Naive thymus-derived CD8-positive, alpha-beta T cell (primary cell): ENCODE measurements around the gene GBP7. TPM values are rescaled to one million over a fixed set of nuclear protein-coding genes. Genes with fewer than 3 reads are reported as not detected.

Source experiments
- ATAC-seq, 2 donors: fragments of 150-1000 bp; cut with Tn5 transposase in 1 of 2; sonication (Bioruptor Pico), chemical (Tn5 transposase) in 1 of 2; 1 replicate in 1 of 2; 2 replicates in 1 of 2; pipeline ENCODE4 v1.10.0; 2021; ENCODE audit warnings: mild to moderate bottlenecking in 2 of 2, moderate library complexity in 2 of 2
- POLR2A ChIA-PET: fragments of 350-600 bp; sonication (Branson Sonifier 250); formaldehyde crosslinking; loops from one replicate; lab custom pipeline; 2021; ENCODE audit warnings: antibody characterized with exemption; lab: Charles Lee
- DNase-seq, 10 donors: peaks; one replicate each; pipeline versions ENCODE4 v3.0.0 to v3.0.0-alpha.2; 2020 to 2022
- H3K27ac Mint-ChIP-seq, 10 donors: one replicate each; pipeline ENCODE4 v1.8.0; 2020 to 2022; ENCODE audit warnings: mild to moderate bottlenecking in 10 of 10, mixed read lengths in 10 of 10, moderate library complexity in 4 of 10, inconsistent platforms in 1 of 10
- H3K27me3 Mint-ChIP-seq, 5 donors: one replicate each; pipeline ENCODE4 v1.8.0; 2021 to 2022; ENCODE audit warnings: mixed read lengths in 5 of 5
- H3K36me3 Mint-ChIP-seq, 3 donors: one replicate each; pipeline ENCODE4 v1.8.0; 2020 to 2022; ENCODE audit warnings: mixed read lengths in 3 of 3, mild to moderate bottlenecking in 2 of 3, inconsistent platforms in 1 of 3
- H3K4me1 Mint-ChIP-seq, 4 donors: one replicate each; pipeline ENCODE4 v1.8.0; 2021 to 2022; ENCODE audit warnings: mixed read lengths in 4 of 4
- H3K4me3 Mint-ChIP-seq, 10 donors: one replicate each; pipeline ENCODE4 v1.8.0; 2020 to 2022; ENCODE audit warnings: mild to moderate bottlenecking in 10 of 10, mixed read lengths in 10 of 10, moderate library complexity in 6 of 10, inconsistent platforms in 1 of 10
- H3K9me3 Mint-ChIP-seq, 9 donors: one replicate each; pipeline ENCODE4 v1.8.0; 2020 to 2022; ENCODE audit warnings: mixed read lengths in 9 of 9, mild to moderate bottlenecking in 3 of 9, inconsistent platforms in 1 of 9, moderate library complexity in 1 of 9
- polyA plus RNA-seq, 3 donors: library from polyadenylated mRNA; unstranded; fragments of 300-500 nt; fragmentation: Illumina TruSeq; gene quantifications; one replicate each; pipeline ENCODE4 v1.2.3, GENCODE V29; 2021
- total RNA-seq, 8 experiments: library from RNA in 2 of 8; stranded (reverse) in 2 of 8; gene quantifications; one replicate each; pipeline ENCODE4 v1.2.3 and lab custom pipeline; 2021 to 2026

Gene GBP7
- total and polyA plus RNA-seq, 5 experiments from 2014 or later, result 0.14 TPM; not detected in 4

DNA sequence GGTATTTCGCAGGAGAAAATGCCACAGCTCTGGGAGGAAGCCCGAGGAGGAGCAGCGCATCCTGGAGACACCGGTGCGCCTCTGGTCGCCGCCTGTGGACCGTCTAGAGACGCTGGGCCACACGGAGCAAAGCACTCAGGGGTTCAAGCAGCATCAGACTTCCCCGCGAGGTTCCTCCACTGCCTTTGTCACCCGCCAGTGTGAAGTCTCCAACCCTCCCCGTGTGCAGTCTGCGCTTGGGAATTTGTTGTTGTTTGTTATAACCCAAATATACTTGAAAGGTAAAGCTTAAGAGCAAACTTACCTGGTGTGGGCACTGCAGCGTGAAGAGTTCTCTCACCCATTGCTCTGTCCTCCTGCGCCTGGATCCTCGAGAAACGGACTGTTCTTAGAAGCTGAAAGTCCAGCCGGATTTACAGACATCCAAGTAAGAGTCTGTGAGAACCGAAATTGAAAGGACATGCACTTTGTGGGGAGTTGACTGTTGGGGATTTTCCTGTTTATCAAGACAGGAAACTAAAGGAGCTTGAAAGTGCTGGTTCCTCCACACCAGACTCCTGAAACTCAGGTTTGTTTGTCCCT, 22.8 kb upstream of the GBP7 start, which contains the start of gene GBP4:
Gene GBP4, minus strand, starts transcription at position 452 of the 582 bp plus-strand sequence. Its CDS starts 108 bp downstream, at position 344.
- peak; percentile 71 to 76 for ATAC-seq
- Mint-ChIP-seq H3K4me3 (peak within 1 kb of the TSS; percentile 90 to 99 (median 96)), H3K27ac (peak within 1 kb of the TSS; percentile 93 to 100 (median 97)), H3K9me3 (peaks cover 0 to 4% (median 2%) of the 10 kb centered on the region in 9 donors), H3K27me3 (no peaks in the 10 kb centered on the region), H3K36me3 (peaks cover 18 to 46% (median 32%) of the 10 kb centered on the region in 3 donors), H3K4me1 (peaks cover 20 to 81% (median 69%) of the 10 kb centered on the region in 4 donors)
- peak; percentile 5 to 65 (median 32) for DNase-seq
- POLR2A ChIA-PET, result interaction anchor here (1.0 to 3.0 kb wide), 6 partner anchors 61 to 113 kb away, joined by 3 to 12 read pairs (median 3); partner anchors contain the start of genes GBP2 and GBP5

DNA sequence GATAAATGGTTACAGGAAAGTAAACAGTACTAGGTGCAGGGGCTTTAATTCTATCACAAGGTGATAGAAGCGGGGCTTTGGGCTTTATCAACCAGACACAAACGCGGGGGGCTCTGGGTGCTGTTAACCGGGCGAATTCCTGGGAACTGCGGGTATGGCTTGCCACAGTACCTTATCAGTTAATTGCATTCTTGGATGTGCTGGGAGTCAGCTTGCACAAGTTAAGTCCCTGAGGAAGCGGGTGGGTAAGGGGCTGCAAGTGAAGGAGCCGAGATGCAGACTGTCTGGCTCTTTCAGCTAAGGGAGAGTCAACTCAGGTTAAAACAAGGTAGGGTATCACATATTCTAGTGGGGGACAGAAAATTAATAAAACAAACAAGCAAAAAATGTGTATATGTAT, 22.3 kb upstream of the GBP7 start:
- ATAC-seq (peak; percentile 1 to 17), DNase-seq (peak in 2 of 10 donors; percentile 20 to 26)
- peak overlapping the region; percentile 93 to 100 (median 97) for H3K27ac Mint-ChIP-seq
- no peaks in the 10 kb centered on the region for H3K27me3 Mint-ChIP-seq
- peak overlapping the region; percentile 90 to 99 (median 96) for H3K4me3 Mint-ChIP-seq
- H3K36me3 Mint-ChIP-seq, result peaks cover 13 to 46% (median 36%) of the 10 kb centered on the region in 3 donors
- POLR2A ChIA-PET, result interaction anchor here (0.5 to 3.0 kb wide), 7 partner anchors 58 to 113 kb away, joined by 3 to 12 read pairs (median 3); partner anchors contain the start of genes GBP2 and GBP5
- H3K9me3 Mint-ChIP-seq, result peaks cover 0 to 2% (median 0%) of the 10 kb centered on the region in 9 donors
- H3K4me1 Mint-ChIP-seq, result peaks cover 21 to 78% (median 73%) of the 10 kb centered on the region in 4 donors

DNA sequence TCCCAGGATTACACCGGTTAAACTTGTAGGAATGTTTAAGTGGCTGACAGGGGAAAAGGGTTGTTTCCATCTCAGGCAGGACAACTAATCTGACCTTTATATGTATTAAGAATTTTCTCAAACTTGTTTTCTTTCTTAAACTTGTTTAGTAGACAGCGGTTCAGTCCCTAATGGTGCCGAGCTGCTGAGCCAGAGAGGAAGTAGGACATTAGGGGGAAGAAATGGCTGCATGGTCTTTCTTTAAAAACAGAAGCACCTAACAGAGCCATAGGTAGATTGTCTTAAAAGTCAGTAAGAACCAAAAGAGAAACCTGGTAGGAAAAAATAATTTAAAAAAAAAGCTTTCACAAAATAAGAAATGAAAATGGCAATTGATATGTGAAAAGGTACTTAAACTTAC, 19.7 kb upstream of the GBP7 start:
- DNase-seq (no peak), ATAC-seq (no peak)
- H3K27ac Mint-ChIP-seq, result peak overlapping the region in 9 of 10 donors; percentile 39 to 98 (median 71)
- H3K36me3 Mint-ChIP-seq, result peaks cover 19 to 58% (median 53%) of the 10 kb centered on the region in 3 donors
- no peaks in the 10 kb centered on the region for H3K27me3 Mint-ChIP-seq
- H3K4me1 Mint-ChIP-seq, result peaks cover 16 to 73% (median 61%) of the 10 kb centered on the region in 4 donors
- peak overlapping the region in 9 of 10 donors; percentile 6 to 74 (median 51) for H3K4me3 Mint-ChIP-seq
- H3K9me3 Mint-ChIP-seq, result no peaks in the 10 kb centered on the region
- POLR2A ChIA-PET, result interaction anchor here (0.8 to 1.1 kb wide), 2 partner anchors 12 to 51 kb away, joined by 3 read pairs; no protein-coding TSS in a partner anchor

GRCh38 chr1:89191314-89191713, 15.5 kb upstream of the GBP7 start:
- POLR2A ChIA-PET, result interaction anchor here (0.7 kb wide), 1 partner anchor 83 kb away, joined by 4 read pairs; no protein-coding TSS in a partner anchor

GRCh38 chr1:89190017-89190416, 14.2 kb upstream of the GBP7 start:
- Mint-ChIP-seq H3K4me1 (peaks cover 13 to 41% (median 37%) of the 10 kb centered on the region in 4 donors), H3K9me3 (no peaks in the 10 kb centered on the region), H3K36me3 (peaks cover 24 to 94% (median 82%) of the 10 kb centered on the region in 3 donors), H3K27me3 (no peaks in the 10 kb centered on the region), H3K27ac (peak overlapping the region in 4 of 10 donors; percentile 36 to 73 (median 43)), H3K4me3 (no peak overlapping the region)
- POLR2A ChIA-PET, result no interaction called here
- peak in 1 of 10 donors; percentile 60 for DNase-seq
- no peak for ATAC-seq

More at GRCh38 chr1:89191314-89191713, 15.5 kb upstream of the GBP7 start:
- H3K27me3 Mint-ChIP-seq, result no peaks in the 10 kb centered on the region
- no peaks in the 10 kb centered on the region for H3K9me3 Mint-ChIP-seq
- DNase-seq, result no peak
- peaks cover 20 to 92% (median 78%) of the 10 kb centered on the region in 3 donors for H3K36me3 Mint-ChIP-seq
- ATAC-seq, result no peak
- peak overlapping the region in 4 of 10 donors; percentile 16 to 78 (median 73) for H3K27ac Mint-ChIP-seq
- H3K4me1 Mint-ChIP-seq, result peaks cover 15 to 54% (median 48%) of the 10 kb centered on the region in 4 donors
- H3K4me3 Mint-ChIP-seq, result no peak overlapping the region

GRCh38 chr1:89179343-89179742, 3.5 kb upstream of the GBP7 start:
- ATAC-seq, result no peak
- peaks cover 22 to 31% (median 30%) of the 10 kb centered on the region in 3 donors for H3K36me3 Mint-ChIP-seq
- POLR2A ChIA-PET, result no interaction called here

GRCh38 chr1:89176971-89177370, 1.2 kb upstream of the GBP7 start:
- DNase-seq (no peak), ATAC-seq (no peak)
- POLR2A ChIA-PET, result no interaction called here
- H3K36me3 Mint-ChIP-seq, result peaks cover 4 to 12% (median 8%) of the 10 kb centered on the region in 3 donors
- H3K4me1 Mint-ChIP-seq, result peaks cover 2 to 6% (median 3%) of the 10 kb centered on the region in 4 donors
- peaks cover 0 to 3% (median 0%) of the 10 kb centered on the region in 9 donors for H3K9me3 Mint-ChIP-seq
- H3K4me3 Mint-ChIP-seq, result no peak overlapping the region
- peak overlapping the region in 1 of 10 donors; percentile 75 for H3K27ac Mint-ChIP-seq
- H3K27me3 Mint-ChIP-seq, result no peaks in the 10 kb centered on the region

More at GRCh38 chr1:89179343-89179742, 3.5 kb upstream of the GBP7 start:
- no peak for DNase-seq
- Mint-ChIP-seq H3K4me3 (no peak overlapping the region), H3K4me1 (peaks cover 2 to 6% (median 3%) of the 10 kb centered on the region in 4 donors), H3K27ac (no peak overlapping the region), H3K27me3 (no peaks in the 10 kb centered on the region), H3K9me3 (peaks cover 0 to 7% (median 0%) of the 10 kb centered on the region in 9 donors)

DNA sequence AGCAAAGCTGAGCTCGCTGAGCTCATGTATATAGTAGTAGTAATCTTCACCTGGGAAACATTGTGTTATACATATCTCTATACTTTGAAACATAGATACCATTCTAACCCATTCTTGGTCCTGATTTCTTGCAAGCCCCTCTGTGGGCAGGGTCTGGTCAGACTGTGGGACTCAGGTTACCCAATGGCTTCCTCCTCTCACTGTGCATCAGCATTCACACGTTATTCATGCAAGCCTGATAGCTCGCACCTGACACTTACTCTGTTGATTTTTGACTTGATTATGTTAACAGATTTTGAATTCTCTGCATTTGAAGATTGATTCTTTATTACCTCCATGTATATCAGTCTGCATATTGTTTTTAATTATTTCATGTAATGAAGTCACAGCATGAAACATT, 1.3 kb downstream of the GBP7 start:
- peaks cover 2 to 6% (median 3%) of the 10 kb centered on the region in 4 donors for H3K4me1 Mint-ChIP-seq
- H3K27ac Mint-ChIP-seq, result no peak overlapping the region

DNA sequence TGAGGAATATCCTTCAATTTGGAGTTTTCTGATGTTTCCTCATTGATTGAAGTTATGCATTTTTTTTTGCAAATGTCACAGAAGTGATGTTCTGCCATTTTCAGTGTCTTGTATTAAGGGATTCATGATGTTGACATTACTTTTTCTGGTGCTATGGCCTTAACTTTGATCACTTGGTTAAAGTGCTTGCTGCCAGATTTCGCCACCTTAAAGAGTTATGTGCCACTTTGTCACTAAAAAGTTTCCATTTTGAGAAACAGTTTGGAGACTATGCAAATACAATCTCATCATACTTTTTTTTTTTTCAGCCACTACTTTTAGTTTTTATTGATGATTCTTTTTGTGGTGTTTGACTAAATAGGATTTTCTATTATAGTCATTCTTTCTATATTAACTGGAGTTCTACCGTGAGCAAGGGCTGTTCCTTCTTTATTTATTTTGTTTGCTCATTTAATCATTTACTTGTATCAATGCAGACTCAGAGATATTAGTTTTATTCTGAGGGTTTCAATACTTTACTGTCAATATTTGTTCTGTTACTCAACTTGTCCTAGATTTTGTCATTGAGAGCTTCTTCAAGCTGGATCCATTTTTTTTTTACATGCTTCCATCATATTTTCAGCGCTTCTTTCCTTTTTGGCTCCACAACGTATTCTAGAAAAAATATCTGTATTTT, 3.2 kb downstream of the GBP7 start:
- no peak for ATAC-seq
- Mint-ChIP-seq H3K27me3 (no peaks in the 10 kb centered on the region), H3K4me1 (peaks cover 2 to 6% (median 3%) of the 10 kb centered on the region in 4 donors), H3K4me3 (no peak overlapping the region), H3K9me3 (peaks cover 0 to 9% (median 0%) of the 10 kb centered on the region in 9 donors), H3K27ac (no peak overlapping the region), H3K36me3 (peaks cover 0 to 7% (median 0%) of the 10 kb centered on the region in 3 donors)
- POLR2A ChIA-PET, result no interaction called here
- no peak for DNase-seq

More for the DNA sequence above, 1.3 kb downstream of the GBP7 start:
- H3K4me3 Mint-ChIP-seq, result no peak overlapping the region
- ATAC-seq (no peak), DNase-seq (no peak)
- H3K36me3 Mint-ChIP-seq, result peaks cover 0 to 7% (median 0%) of the 10 kb centered on the region in 3 donors
- H3K9me3 Mint-ChIP-seq, result peaks cover 0 to 7% (median 0%) of the 10 kb centered on the region in 9 donors
- H3K27me3 Mint-ChIP-seq, result no peaks in the 10 kb centered on the region
- POLR2A ChIA-PET, result no interaction called here

- POLR2A ChIA-PET, result interaction anchor here (0.8 kb wide), 1 partner anchor 105 kb away, joined by 3 read pairs; no protein-coding TSS in a partner anchor
- DNase-seq (no peak), ATAC-seq (no peak)
- H3K27me3 Mint-ChIP-seq, result no peaks in the 10 kb centered on the region
- peaks cover 0 to 7% (median 0%) of the 10 kb centered on the region in 3 donors for H3K36me3 Mint-ChIP-seq
- H3K9me3 Mint-ChIP-seq, result peaks cover 0 to 9% (median 0%) of the 10 kb centered on the region in 9 donors
- H3K4me1 Mint-ChIP-seq, result no peaks in the 10 kb centered on the region
- no peak overlapping the region for H3K4me3 Mint-ChIP-seq
- no peak overlapping the region for H3K27ac Mint-ChIP-seq
These were observed 4.8 kb downstream of the GBP7 start for GRCh38 chr1:89171067-89171438.

- ATAC-seq, result no peak
- Mint-ChIP-seq H3K36me3 (peaks cover 0 to 7% (median 0%) of the 10 kb centered on the region in 3 donors), H3K4me1 (no peaks in the 10 kb centered on the region), H3K9me3 (peaks cover 0 to 9% (median 0%) of the 10 kb centered on the region in 9 donors), H3K27me3 (no peaks in the 10 kb centered on the region), H3K27ac (no peak overlapping the region), H3K4me3 (no peak overlapping the region)
- POLR2A ChIA-PET, result interaction anchor here (0.8 kb wide), 1 partner anchor 106 kb away, joined by 3 read pairs; no protein-coding TSS in a partner anchor
- DNase-seq, result no peak
These were observed 5.4 kb downstream of the GBP7 start for GRCh38 chr1:89170170-89171066.
